DND-41 (cell line): ENCODE data around the gene ACADL.
A peak's percentile ranks its signal among the peaks of the same experiment; 100 is the strongest.

Source experiments
- ATAC-seq: fragments of 200-7000 bp; cut with Tn5 transposase; 3 replicates; pipeline ENCODE4 v1.9.1; 2021; ENCODE audit warnings: low read depth; ENCODE audit not compliant: insufficient read depth
- DNase-seq: peaks from one replicate; pipeline ENCODE4 v3.0.0-alpha.2; 2020
- H2AFZ ChIP-seq: 2 replicates; pipeline ENCODE4 v1.6.0; 2012; ENCODE audit warnings: low read depth, low read length
- H3K27ac ChIP-seq: 2 replicates; pipeline ENCODE4 v1.5.1; 2012; ENCODE audit warnings: low read length, inconsistent platforms
- H3K27me3 ChIP-seq: fragments of 200-600 bp; sonication (generic); 2 replicates; pipeline ENCODE4 v1.6.0; 2012; ENCODE audit warnings: low read length, mild to moderate bottlenecking, inconsistent platforms; ENCODE audit not compliant: insufficient read depth, poor library complexity
- H3K36me3 ChIP-seq: 2 replicates; pipeline ENCODE4 v1.5.1; 2012; ENCODE audit warnings: low read length, inconsistent platforms; ENCODE audit not compliant: insufficient read depth
- H3K4me1 ChIP-seq: 2 replicates; pipeline ENCODE4 v1.5.1; 2012; ENCODE audit warnings: mild to moderate bottlenecking, low read length; ENCODE audit not compliant: insufficient read depth
- H3K4me2 ChIP-seq: 2 replicates; pipeline ENCODE4 v1.6.0; 2012; ENCODE audit warnings: mild to moderate bottlenecking, moderate library complexity, low read length, inconsistent platforms; ENCODE audit not compliant: insufficient read depth
- H3K4me3 ChIP-seq, 2 experiments: fragments of 200-600 bp in 1 of 2; shearing (Covaris generic) in 1 of 2; 2 replicates each; pipeline ENCODE4 v1.5.1; 2012 to 2016; ENCODE audit warnings: inconsistent platforms in 2 of 2, low read length in 2 of 2, mild to moderate bottlenecking in 2 of 2, low read depth in 1 of 2, moderate library complexity in 1 of 2
- H3K79me2 ChIP-seq: 2 replicates; pipeline ENCODE4 v1.6.0; 2012; ENCODE audit warnings: low read length, inconsistent platforms; ENCODE audit not compliant: insufficient read depth
- H3K9ac ChIP-seq: 2 replicates; pipeline ENCODE4 v1.6.0; 2012; ENCODE audit warnings: low read depth, mild to moderate bottlenecking, inconsistent platforms, low read length, moderate library complexity
- H3K9me3 ChIP-seq: 2 replicates; pipeline ENCODE4 v1.5.1; 2012; ENCODE audit warnings: low read length, moderate library complexity, mild to moderate bottlenecking, inconsistent platforms; ENCODE audit not compliant: insufficient read depth, severe bottlenecking
- H4K20me1 ChIP-seq: 2 replicates; pipeline ENCODE4 v1.6.0; 2012; ENCODE audit warnings: low read length; ENCODE audit not compliant: insufficient read depth
- EZH2 ChIP-seq: IDR thresholded peaks from 3 replicates; pipeline ENCODE4 v1.6.1; 2012; ENCODE audit warnings: borderline replicate concordance, low read depth, mild to moderate bottlenecking, moderate library complexity, low read length, inconsistent platforms; ENCODE audit not compliant: severe bottlenecking
- TF ChIP-seq, protein P1 (sequence below): IDR thresholded peaks from 2 replicates; pipeline ENCODE4 v1.5.1; 2012; ENCODE audit warnings: borderline replicate concordance, low read length, moderate library complexity, mild to moderate bottlenecking; ENCODE audit not compliant: poor library complexity, severe bottlenecking; ENCODE audit errors: extremely low read depth

Gene ACADL

GRCh38 chr2:210198326-210198725, 26.9 kb downstream of the ACADL start:
- H3K4me3 ChIP-seq = no peak overlapping the region
- peaks cover 4% of the 10 kb centered on the region for H3K27me3 ChIP-seq
- no peak overlapping the region for H3K9ac ChIP-seq
- ATAC-seq (no peak), DNase-seq (no peak)
- no peak for TF ChIP-seq EZH2
- TF ChIP-seq, protein P1, sequence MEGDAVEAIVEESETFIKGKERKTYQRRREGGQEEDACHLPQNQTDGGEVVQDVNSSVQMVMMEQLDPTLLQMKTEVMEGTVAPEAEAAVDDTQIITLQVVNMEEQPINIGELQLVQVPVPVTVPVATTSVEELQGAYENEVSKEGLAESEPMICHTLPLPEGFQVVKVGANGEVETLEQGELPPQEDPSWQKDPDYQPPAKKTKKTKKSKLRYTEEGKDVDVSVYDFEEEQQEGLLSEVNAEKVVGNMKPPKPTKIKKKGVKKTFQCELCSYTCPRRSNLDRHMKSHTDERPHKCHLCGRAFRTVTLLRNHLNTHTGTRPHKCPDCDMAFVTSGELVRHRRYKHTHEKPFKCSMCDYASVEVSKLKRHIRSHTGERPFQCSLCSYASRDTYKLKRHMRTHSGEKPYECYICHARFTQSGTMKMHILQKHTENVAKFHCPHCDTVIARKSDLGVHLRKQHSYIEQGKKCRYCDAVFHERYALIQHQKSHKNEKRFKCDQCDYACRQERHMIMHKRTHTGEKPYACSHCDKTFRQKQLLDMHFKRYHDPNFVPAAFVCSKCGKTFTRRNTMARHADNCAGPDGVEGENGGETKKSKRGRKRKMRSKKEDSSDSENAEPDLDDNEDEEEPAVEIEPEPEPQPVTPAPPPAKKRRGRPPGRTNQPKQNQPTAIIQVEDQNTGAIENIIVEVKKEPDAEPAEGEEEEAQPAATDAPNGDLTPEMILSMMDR = no peak
- no peak overlapping the region for H3K4me2 ChIP-seq
- H3K27ac ChIP-seq = no peak overlapping the region
- H4K20me1 ChIP-seq = no peaks in the 10 kb centered on the region
- H3K36me3 ChIP-seq = no peaks in the 10 kb centered on the region
- H3K4me1 ChIP-seq = peaks cover 15% of the 10 kb centered on the region
- no peak overlapping the region for H2AFZ ChIP-seq
- no peaks in the 10 kb centered on the region for H3K79me2 ChIP-seq
- H3K9me3 ChIP-seq = no peaks in the 10 kb centered on the region

DNA sequence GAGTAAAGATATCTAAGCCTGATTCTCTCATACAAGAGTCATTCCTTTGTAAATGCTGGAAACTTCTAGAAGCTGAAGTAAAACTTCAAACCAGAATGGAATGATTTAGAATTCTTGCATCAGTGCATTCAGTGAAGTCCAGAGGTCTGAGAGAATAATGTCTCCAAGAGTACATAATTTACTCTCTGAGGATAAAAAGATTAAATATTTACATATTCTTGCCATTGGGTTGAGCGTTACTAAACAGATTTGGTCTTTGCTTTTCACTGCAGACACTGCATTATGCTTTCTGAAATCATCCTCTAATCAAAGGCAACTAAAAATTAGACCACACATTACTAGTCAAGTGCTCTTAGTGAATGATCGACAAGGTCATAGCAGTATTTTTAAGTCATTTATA, 27.5 kb downstream of the ACADL start:
- H3K4me2 ChIP-seq = no peak overlapping the region
- H4K20me1 ChIP-seq = no peaks in the 10 kb centered on the region
- no peaks in the 10 kb centered on the region for H3K9me3 ChIP-seq
- no peak overlapping the region for H3K27ac ChIP-seq
- no peak for DNase-seq
- peaks cover 15% of the 10 kb centered on the region for H3K4me1 ChIP-seq
- H3K9ac ChIP-seq = no peak overlapping the region
- H3K36me3 ChIP-seq = no peaks in the 10 kb centered on the region
- H3K4me3 ChIP-seq = no peak overlapping the region
- peaks cover 4% of the 10 kb centered on the region for H3K27me3 ChIP-seq
- TF ChIP-seq, protein P1 = no peak
- no peak for TF ChIP-seq EZH2
- no peaks in the 10 kb centered on the region for H3K79me2 ChIP-seq
- no peak overlapping the region for H2AFZ ChIP-seq
- no peak for ATAC-seq

GRCh38 chr2:210195101-210195852, 30.0 kb downstream of the ACADL start:
- DNase-seq = peak; percentile 13

More at GRCh38 chr2:210195101-210195852, 30.0 kb downstream of the ACADL start:
- no peaks in the 10 kb centered on the region for H3K9me3 ChIP-seq
- no peak overlapping the region for H3K4me2 ChIP-seq
- peak; percentile 66; the same call in 2 of the 3 replicates for ATAC-seq
- H3K9ac ChIP-seq = no peak overlapping the region
- H2AFZ ChIP-seq = no peak overlapping the region
- H4K20me1 ChIP-seq = no peaks in the 10 kb centered on the region
- TF ChIP-seq EZH2 = no peak
- TF ChIP-seq, protein P1 = peak; percentile 83
- no peaks in the 10 kb centered on the region for H3K27me3 ChIP-seq
- no peak overlapping the region for H3K4me3 ChIP-seq
- H3K36me3 ChIP-seq = no peaks in the 10 kb centered on the region
- H3K27ac ChIP-seq = no peak overlapping the region
- H3K79me2 ChIP-seq = no peaks in the 10 kb centered on the region
- peaks cover 15% of the 10 kb centered on the region for H3K4me1 ChIP-seq
